GM12878 (cell line): ENCODE results near the gene ABHD17C.

ENCODE experiments used
- EGR1 ChIP-seq, 2 experiments: IDR thresholded peaks; 1 replicate in 1 of 2; 2 replicates in 1 of 2; pipeline ENCODE4 v1.6.1; 2011 to 2012; ENCODE audit warnings: low read depth in 2 of 2, low read length in 2 of 2, borderline replicate concordance in 1 of 2, mild to moderate bottlenecking in 1 of 2, moderate library complexity in 1 of 2
- TF ChIP-seq, protein P1 (sequence below), 3 experiments: IDR thresholded peaks in 2 of 3; conservative IDR thresholded peaks in 1 of 3; 2 replicates each; pipeline ENCODE4 v1.5.1; 2011; ENCODE audit warnings: low read depth in 3 of 3, low read length in 3 of 3, mild to moderate bottlenecking in 3 of 3, control low read depth in 2 of 3, moderate library complexity in 2 of 3, inconsistent platforms in 1 of 3, mixed read lengths in 1 of 3; ENCODE audit not compliant: control insufficient read depth in 2 of 3, insufficient read depth in 1 of 3; ENCODE audit errors: extremely low read depth in 1 of 3

DNA sequence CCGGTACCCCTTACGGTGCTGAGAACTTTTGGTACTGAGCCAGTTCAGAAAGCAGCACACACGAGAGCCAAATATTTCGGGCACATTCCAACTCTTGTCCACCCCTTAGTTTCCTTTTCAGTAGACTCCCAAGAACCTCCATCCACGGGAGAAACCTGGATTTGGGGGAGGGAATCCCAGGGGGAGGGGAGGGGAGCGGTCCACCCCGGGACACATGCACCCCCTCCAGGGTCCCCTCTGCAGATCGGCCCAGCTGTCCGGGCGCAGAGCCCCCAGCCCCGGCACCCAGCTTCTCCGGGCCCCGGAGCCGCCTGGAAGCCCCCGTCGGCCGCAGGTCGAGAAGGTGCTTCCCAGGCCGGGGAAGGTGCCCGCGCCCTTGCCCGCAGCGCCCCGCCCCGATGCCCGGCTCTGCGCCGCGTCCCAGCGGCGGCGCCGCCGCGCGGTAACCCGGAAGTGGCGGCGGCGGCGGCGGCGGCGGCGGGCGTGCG is 455 bp upstream of the ABHD17C start:
- TF ChIP-seq, protein P1, sequence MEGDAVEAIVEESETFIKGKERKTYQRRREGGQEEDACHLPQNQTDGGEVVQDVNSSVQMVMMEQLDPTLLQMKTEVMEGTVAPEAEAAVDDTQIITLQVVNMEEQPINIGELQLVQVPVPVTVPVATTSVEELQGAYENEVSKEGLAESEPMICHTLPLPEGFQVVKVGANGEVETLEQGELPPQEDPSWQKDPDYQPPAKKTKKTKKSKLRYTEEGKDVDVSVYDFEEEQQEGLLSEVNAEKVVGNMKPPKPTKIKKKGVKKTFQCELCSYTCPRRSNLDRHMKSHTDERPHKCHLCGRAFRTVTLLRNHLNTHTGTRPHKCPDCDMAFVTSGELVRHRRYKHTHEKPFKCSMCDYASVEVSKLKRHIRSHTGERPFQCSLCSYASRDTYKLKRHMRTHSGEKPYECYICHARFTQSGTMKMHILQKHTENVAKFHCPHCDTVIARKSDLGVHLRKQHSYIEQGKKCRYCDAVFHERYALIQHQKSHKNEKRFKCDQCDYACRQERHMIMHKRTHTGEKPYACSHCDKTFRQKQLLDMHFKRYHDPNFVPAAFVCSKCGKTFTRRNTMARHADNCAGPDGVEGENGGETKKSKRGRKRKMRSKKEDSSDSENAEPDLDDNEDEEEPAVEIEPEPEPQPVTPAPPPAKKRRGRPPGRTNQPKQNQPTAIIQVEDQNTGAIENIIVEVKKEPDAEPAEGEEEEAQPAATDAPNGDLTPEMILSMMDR (IDR thresholded peaks at IDR 0.05 in 2 of 3, conservative IDR thresholded peaks at IDR 0.05 in 1 of 3; ENCODE audit: control insufficient read depth in 2 of 3, extremely low read depth in 1 of 3, insufficient read depth in 1 of 3, low read depth in 3 of 3, low read length in 3 of 3), result no peak
- no peak for TF ChIP-seq EGR1 (IDR thresholded peaks at IDR 0.05; ENCODE audit: borderline replicate concordance in 1 of 2, low read depth in 2 of 2, low read length in 2 of 2)
